ENCODE data around the gene PRSS27. TPM values are rescaled to one million over a fixed set of nuclear protein-coding genes. Genes with fewer than 3 reads are reported as not detected.

Gene PRSS27
- total and polyA plus RNA-seq, 2 of the 8 experiments (the other 6 are each of a cell fraction or from before 2014, with no cell fraction given) = 1.3 to 7.5 TPM

DNA sequence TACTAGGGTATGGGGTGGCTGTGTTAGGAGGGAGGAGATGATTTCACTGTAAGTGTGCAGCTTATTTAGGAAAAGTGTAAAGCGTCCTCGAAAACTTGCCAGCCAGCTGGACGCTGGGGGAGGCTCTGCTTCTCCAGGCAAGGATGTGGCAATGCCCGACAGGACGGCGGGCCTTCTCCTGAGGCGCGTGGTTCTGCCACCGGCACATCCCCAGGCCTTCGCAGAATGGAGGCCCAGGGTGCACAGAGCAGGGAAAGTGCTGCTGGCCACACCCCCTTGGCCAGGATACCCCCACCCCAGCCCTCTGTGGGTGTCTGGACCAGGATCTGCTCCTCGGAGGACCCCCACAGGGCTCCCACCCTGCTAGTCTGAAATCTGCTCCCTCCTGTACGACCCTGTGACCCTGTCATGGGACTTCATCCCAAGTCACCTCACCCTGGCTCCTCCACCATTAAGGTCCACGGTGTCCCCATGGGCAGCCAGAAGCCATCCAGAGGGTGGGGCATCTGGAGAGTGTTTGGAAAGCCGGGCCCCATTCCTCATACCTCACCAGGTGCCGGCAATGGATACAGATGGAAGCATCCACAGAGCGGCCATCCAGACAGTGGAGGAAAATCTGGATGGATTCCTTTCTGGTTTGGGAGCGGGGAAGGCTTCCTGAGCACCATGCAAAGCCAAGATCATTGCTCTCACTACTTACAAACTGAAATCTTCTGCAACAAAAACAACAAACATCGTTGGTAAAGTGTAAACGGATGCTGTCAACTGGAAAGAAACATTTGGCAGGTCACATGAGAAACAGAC lies 23.2 kb upstream of the PRSS27 start:
- H3K27me3 ChIP-seq (replicated peaks in 1 of 4; ENCODE audit: control insufficient read depth in 3 of 4, extremely low read depth in 1 of 4, insufficient read depth in 3 of 4, low read length in 3 of 4) = no peaks in the 10 kb centered on the region
- POLR2A ChIA-PET (ENCODE audit: partially characterized antibody) = interaction anchor here (0.7 to 8.0 kb wide), 4 partner anchors 8 to 41 kb away, joined by 3 to 96 read pairs (median 3); partner anchors contain the start of gene SRRM2
- H4K91ac ChIP-seq (replicated peaks; ENCODE audit: insufficient read length, low read length) = no peak overlapping the region
- H3K9me3 ChIP-seq (ENCODE audit: insufficient read depth in 2 of 2, low read depth in 1 of 2, low read length in 1 of 2) = no peaks in the 10 kb centered on the region
- H3K4ac ChIP-seq (replicated peaks; ENCODE audit: insufficient read length, low read depth, low read length) = no peak overlapping the region
- no peak overlapping the region for H2BK5ac ChIP-seq (ENCODE audit: low read depth, low read length)
- H3K27ac ChIP-seq (ENCODE audit: low read depth, low read length) = no peak overlapping the region
- H3K23ac ChIP-seq (ENCODE audit: insufficient read length) = no peak overlapping the region
- no peak overlapping the region for H3K18ac ChIP-seq (ENCODE audit: extremely low read depth, low read length)
- H2AK5ac ChIP-seq (ENCODE audit: low read depth, low read length) = no peak overlapping the region
- no peaks in the 10 kb centered on the region; the same call in 1 of the 2 replicates for H3K79me1 ChIP-seq (ENCODE audit: low read depth, low read length)
- H3K36me3 ChIP-seq (ENCODE audit: control insufficient read depth in 2 of 4, insufficient read depth in 4 of 4, low read length in 3 of 4) = no peaks in the 10 kb centered on the region
- no peak for FAIRE-seq
- no peak overlapping the region; the same call in 1 of the 2 replicates for H4K8ac ChIP-seq (ENCODE audit: extremely low read depth, insufficient read depth, low read length)
- no peak overlapping the region for H3K14ac ChIP-seq (ENCODE audit: insufficient read length)
- no peak for DNase-seq (ENCODE audit: low read depth in 1 of 2, low spot score in 2 of 2)
- TF ChIP-seq EGR1 (IDR thresholded peaks at IDR 0.05; ENCODE audit: borderline replicate concordance, low read depth, low read length) (no peak), EZH2 (IDR thresholded peaks at IDR 0.05; ENCODE audit: low read depth, low read length, severe bottlenecking) (no peak), RNF2 (IDR thresholded peaks at IDR 0.05; ENCODE audit: borderline replicate concordance, low read depth, low read length, missing control alignments, poor library complexity, severe bottlenecking) (no peak), KDM4A (IDR thresholded peaks at IDR 0.05; ENCODE audit: low read depth, low read length, severe bottlenecking) (no peak), RBBP5 (IDR thresholded peaks at IDR 0.05; ENCODE audit: borderline replicate concordance, low read depth, low read length) (no peak), TEAD4 (IDR thresholded peaks at IDR 0.05; ENCODE audit: low read depth, low read length) (no peak), SIRT6 (IDR thresholded peaks at IDR 0.05; ENCODE audit: low read length) (no peak), YY1 (IDR thresholded peaks at IDR 0.05; ENCODE audit: low read depth, low read length) (no peak)
- TF ChIP-seq, protein P1, sequence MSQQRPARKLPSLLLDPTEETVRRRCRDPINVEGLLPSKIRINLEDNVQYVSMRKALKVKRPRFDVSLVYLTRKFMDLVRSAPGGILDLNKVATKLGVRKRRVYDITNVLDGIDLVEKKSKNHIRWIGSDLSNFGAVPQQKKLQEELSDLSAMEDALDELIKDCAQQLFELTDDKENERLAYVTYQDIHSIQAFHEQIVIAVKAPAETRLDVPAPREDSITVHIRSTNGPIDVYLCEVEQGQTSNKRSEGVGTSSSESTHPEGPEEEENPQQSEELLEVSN (IDR thresholded peaks at IDR 0.05) = no peak
- peaks cover 0 to 1% of the 10 kb centered on the region in 2 experiments for H4K20me1 ChIP-seq (replicated peaks in 1 of 2; ENCODE audit: control insufficient read depth in 1 of 2, insufficient read depth in 2 of 2, low read length in 2 of 2)
- no peak overlapping the region for H3K4me2 ChIP-seq (ENCODE audit: insufficient read depth in 1 of 2, low read depth in 2 of 2, low read length in 2 of 2)
- no peak overlapping the region for H4K5ac ChIP-seq (ENCODE audit: insufficient read length, low read depth, low read length)
- WGBS, 2 experiments (ENCODE audit: extremely low coverage in 1 of 2, insufficient coverage in 1 of 2, insufficient read length in 1 of 2, insufficient replicate concordance in 2 of 2, low coverage in 1 of 2, low lambda C conversion rate in 2 of 2, missing lambda C conversion rate in 1 of 2) = 91% methylated on average over 19 of the region's 19 CpGs; no CpG with 5 or more reads in 1 of the 2 experiments
- H2AFZ ChIP-seq (ENCODE audit: low read length) = no peak overlapping the region
- H2BK12ac ChIP-seq (ENCODE audit: low read depth, low read length) = no peak overlapping the region
- H2BK20ac ChIP-seq (ENCODE audit: low read length) = no peak overlapping the region
- no peak overlapping the region for H3K56ac ChIP-seq (replicated peaks; ENCODE audit: insufficient read length, low read depth, low read length)
- no peak overlapping the region for H3K4me3 ChIP-seq (ENCODE audit: extremely low read depth in 1 of 4, insufficient read depth in 2 of 4, low read depth in 3 of 4, low read length in 4 of 4)
- H2BK120ac ChIP-seq (replicated peaks; ENCODE audit: low read depth, low read length) = no peak overlapping the region
- H3K23me2 ChIP-seq (ENCODE audit: low read depth, low read length) = no peaks in the 10 kb centered on the region
- H3K79me2 ChIP-seq (ENCODE audit: control insufficient read depth in 1 of 2, insufficient read depth in 2 of 2, low read length in 2 of 2) = no peaks in the 10 kb centered on the region
- no peak overlapping the region for H2BK15ac ChIP-seq (ENCODE audit: low read length)
- no peak overlapping the region for H3K9ac ChIP-seq (replicated peaks in 1 of 4; ENCODE audit: extremely low read depth in 1 of 4, low read depth in 3 of 4, low read length in 3 of 4)
- H3K4me1 ChIP-seq (replicated peaks in 1 of 4; ENCODE audit: control insufficient read depth in 3 of 4, insufficient read depth in 4 of 4, low read length in 3 of 4) = peaks cover 0 to 3% (median 0%) of the 10 kb centered on the region in 4 experiments; a peak in 4 of 7 replicates
- CTCF ChIA-PET (ENCODE audit: partially characterized antibody) = no interaction called here
